ENCODE measurements around the gene PNN. TPM values are rescaled to one million over a fixed set of nuclear protein-coding genes. Genes with fewer than 3 reads are reported as not detected.
"Not testable (repeated sequence)": the region's sequence is repeated elsewhere in the genome, so short reads cannot be mapped to it uniquely, and the experiment has no call there.

The PNN gene
- total and polyA plus RNA-seq, 2 donors from 2014 or later, result 27.2 to 46.2 TPM

DNA sequence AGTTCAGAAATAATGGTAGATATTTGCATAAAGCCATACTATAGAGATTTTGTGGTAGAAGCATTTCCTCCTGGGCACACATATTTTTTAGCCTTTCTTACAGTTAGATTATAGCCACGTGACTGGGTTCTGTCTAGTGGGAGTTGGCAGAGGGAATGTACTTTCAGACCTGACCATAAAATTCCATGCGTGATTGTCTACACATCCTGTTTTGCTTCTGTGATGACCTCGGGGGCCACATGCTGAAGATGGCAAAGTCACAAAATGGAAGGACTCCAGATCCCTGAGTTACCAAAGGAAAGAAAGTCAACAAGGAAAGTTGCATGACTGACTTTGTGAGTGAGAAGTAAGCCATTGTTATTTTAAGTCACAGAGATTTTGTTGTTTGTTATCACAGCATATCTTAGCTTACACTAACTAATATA lies 44.0 kb downstream of the PNN start:
- intact Hi-C loops (cut with DNase I), result no loop called here
- no peaks in the 10 kb centered on the region for H3K9me3 ChIP-seq (ENCODE audit: control insufficient read depth in 2 of 3, insufficient read depth in 1 of 3, low read length in 3 of 3)
- H3K27ac ChIP-seq (ENCODE audit: low read depth in 2 of 2, low read length in 2 of 2), result no peak overlapping the region

DNA sequence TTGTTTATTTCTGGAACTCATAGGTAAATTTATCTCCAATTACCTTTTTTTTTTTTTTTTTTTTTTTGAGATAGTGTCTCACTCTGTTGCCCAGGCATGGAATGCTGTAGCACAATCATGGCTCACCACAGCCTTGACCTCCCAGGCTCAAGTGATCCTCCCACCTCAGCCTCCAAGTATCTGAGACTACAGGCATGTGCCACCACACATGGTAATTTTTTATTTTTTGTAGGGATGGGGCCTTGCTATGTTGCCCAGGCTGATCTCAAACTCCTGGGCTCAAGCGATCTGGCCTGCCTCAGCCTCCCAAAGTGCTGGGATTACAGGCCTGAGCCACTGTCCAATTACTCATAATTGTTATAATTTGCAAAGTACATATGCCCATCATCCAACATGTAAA lies 45.4 kb downstream of the PNN start:
- FAIRE-seq; H3K27ac ChIP-seq (ENCODE audit: low read depth in 2 of 2, low read length in 2 of 2); H3K9ac ChIP-seq (ENCODE audit: low read length in 3 of 3); H3K9me3 ChIP-seq (ENCODE audit: control insufficient read depth in 2 of 3, insufficient read depth in 1 of 3, low read length in 3 of 3); H3K27me3 ChIP-seq (ENCODE audit: control insufficient read depth, insufficient read depth, low read length); H3K4me1 ChIP-seq (ENCODE audit: control insufficient read depth in 2 of 3, insufficient read depth in 2 of 3, low read depth in 1 of 3, low read length in 3 of 3); DNase-seq; H3K4me3 ChIP-seq (ENCODE audit: low read length in 3 of 3); H3K36me3 ChIP-seq (ENCODE audit: control insufficient read depth in 2 of 3, insufficient read depth in 3 of 3, low read length in 3 of 3); intact Hi-C loops (cut with DNase I): not testable (repeated sequence)

More for the DNA sequence above, 44.0 kb downstream of the PNN start:
- Histone ChIP-seq H3K9ac (ENCODE audit: low read length in 3 of 3) (no peak overlapping the region), H3K27me3 (ENCODE audit: control insufficient read depth, insufficient read depth, low read length) (no peaks in the 10 kb centered on the region), H3K36me3 (ENCODE audit: control insufficient read depth in 2 of 3, insufficient read depth in 3 of 3, low read length in 3 of 3) (no peaks in the 10 kb centered on the region), H3K4me1 (ENCODE audit: control insufficient read depth in 2 of 3, insufficient read depth in 2 of 3, low read depth in 1 of 3, low read length in 3 of 3) (no peaks in the 10 kb centered on the region), H3K4me3 (ENCODE audit: low read length in 3 of 3) (no peak overlapping the region)
- DNase-seq, result no peak
- TF ChIP-seq, protein P1, sequence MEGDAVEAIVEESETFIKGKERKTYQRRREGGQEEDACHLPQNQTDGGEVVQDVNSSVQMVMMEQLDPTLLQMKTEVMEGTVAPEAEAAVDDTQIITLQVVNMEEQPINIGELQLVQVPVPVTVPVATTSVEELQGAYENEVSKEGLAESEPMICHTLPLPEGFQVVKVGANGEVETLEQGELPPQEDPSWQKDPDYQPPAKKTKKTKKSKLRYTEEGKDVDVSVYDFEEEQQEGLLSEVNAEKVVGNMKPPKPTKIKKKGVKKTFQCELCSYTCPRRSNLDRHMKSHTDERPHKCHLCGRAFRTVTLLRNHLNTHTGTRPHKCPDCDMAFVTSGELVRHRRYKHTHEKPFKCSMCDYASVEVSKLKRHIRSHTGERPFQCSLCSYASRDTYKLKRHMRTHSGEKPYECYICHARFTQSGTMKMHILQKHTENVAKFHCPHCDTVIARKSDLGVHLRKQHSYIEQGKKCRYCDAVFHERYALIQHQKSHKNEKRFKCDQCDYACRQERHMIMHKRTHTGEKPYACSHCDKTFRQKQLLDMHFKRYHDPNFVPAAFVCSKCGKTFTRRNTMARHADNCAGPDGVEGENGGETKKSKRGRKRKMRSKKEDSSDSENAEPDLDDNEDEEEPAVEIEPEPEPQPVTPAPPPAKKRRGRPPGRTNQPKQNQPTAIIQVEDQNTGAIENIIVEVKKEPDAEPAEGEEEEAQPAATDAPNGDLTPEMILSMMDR (IDR thresholded peaks at IDR 0.05; ENCODE audit: borderline replicate concordance, extremely low read depth, insufficient read depth), result no peak
- FAIRE-seq, result no peak

DNA sequence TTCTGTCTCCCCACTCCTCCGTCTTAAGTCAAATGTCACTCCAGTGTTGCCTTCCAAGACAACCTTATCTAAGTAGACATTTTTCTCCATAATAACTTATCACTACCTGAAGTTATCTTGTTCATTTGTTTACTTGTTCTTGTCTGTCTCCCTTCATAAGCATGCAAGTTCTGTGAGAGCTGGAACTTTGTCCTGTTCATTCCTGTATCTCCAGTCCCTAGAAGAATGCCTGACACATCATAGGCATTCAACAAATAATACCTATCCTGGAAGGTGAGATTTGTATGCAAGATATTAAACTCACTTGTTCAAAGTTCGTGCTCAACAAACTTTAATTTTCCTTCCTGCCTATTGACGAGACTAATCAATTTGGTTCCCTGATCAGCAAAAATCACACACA lies 53.0 kb downstream of the PNN start:
- FAIRE-seq (no peak), DNase-seq (no peak)
- Histone ChIP-seq H3K9me3 (ENCODE audit: control insufficient read depth in 2 of 3, insufficient read depth in 1 of 3, low read length in 3 of 3) (no peaks in the 10 kb centered on the region), H3K4me3 (ENCODE audit: low read length in 3 of 3) (no peak overlapping the region), H3K9ac (ENCODE audit: low read length in 3 of 3) (no peak overlapping the region), H3K4me1 (ENCODE audit: control insufficient read depth in 2 of 3, insufficient read depth in 2 of 3, low read depth in 1 of 3, low read length in 3 of 3) (peaks cover 0 to 3% (median under 1%) of the 10 kb centered on the region in 3 donors), H3K36me3 (ENCODE audit: control insufficient read depth in 2 of 3, insufficient read depth in 3 of 3, low read length in 3 of 3) (no peaks in the 10 kb centered on the region), H3K27me3 (ENCODE audit: control insufficient read depth, insufficient read depth, low read length) (no peaks in the 10 kb centered on the region), H3K27ac (ENCODE audit: low read depth in 2 of 2, low read length in 2 of 2) (no peak overlapping the region)
- TF ChIP-seq, protein P1 (IDR thresholded peaks at IDR 0.05; ENCODE audit: borderline replicate concordance, extremely low read depth, insufficient read depth), result no peak
- intact Hi-C loops (cut with DNase I), result no loop called here

DNA sequence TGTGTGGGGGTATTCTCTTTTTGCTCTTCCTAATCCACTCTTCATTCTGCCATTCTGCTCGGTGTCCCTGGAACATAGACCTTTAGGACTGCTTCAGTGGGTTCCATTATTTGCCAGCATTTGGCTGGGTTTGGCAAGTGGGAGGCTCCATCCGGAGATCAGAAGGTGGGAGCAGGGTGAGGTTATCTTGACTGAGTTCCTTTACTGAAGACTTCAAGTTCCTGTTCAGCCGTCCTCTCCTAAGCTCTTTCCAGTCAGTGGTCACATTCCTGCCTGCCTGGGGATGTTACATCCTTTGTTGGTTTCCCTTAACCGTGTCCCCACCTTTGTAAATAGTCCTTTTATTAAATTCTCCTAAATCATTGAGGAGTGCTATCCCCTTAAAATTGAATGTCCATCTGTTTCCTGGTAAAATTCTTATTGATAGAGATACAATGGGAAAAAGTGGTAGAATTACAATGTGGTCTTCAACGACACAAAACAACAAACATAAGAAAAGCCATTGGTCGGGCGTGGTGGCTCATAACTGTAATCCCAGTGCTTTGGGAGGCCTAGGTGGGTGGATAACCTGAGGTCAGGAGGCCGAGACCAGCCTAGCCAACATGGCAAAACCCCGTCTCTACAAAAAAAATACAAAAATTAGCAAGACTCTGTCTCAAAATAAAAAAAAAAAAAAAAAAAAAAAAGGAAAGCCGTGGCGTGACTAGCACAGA lies 53.6 kb downstream of the PNN start:
- Histone ChIP-seq H3K27me3 (ENCODE audit: control insufficient read depth, insufficient read depth, low read length) (no peaks in the 10 kb centered on the region), H3K9me3 (ENCODE audit: control insufficient read depth in 2 of 3, insufficient read depth in 1 of 3, low read length in 3 of 3) (no peaks in the 10 kb centered on the region), H3K27ac (ENCODE audit: low read depth in 2 of 2, low read length in 2 of 2) (no peak overlapping the region), H3K4me3 (ENCODE audit: low read length in 3 of 3) (no peak overlapping the region), H3K9ac (ENCODE audit: low read length in 3 of 3) (no peak overlapping the region), H3K4me1 (ENCODE audit: control insufficient read depth in 2 of 3, insufficient read depth in 2 of 3, low read depth in 1 of 3, low read length in 3 of 3) (peaks cover 0 to 6% (median 3%) of the 10 kb centered on the region in 3 donors), H3K36me3 (ENCODE audit: control insufficient read depth in 2 of 3, insufficient read depth in 3 of 3, low read length in 3 of 3) (no peaks in the 10 kb centered on the region)
- no peak for DNase-seq
- FAIRE-seq, result no peak
- intact Hi-C loops (cut with DNase I), result no loop called here
- TF ChIP-seq, protein P1 (IDR thresholded peaks at IDR 0.05; ENCODE audit: borderline replicate concordance, extremely low read depth, insufficient read depth), result no peak
